Neural crest cell (in vitro differentiated cells): ENCODE data around the gene NR3C2. TPM values are rescaled to one million over a fixed set of nuclear protein-coding genes. Genes with fewer than 3 reads are reported as not detected.

Source experiments
- DNase-seq: peaks from one replicate; pipeline ENCODE4 v3.0.0; 2021; ENCODE audit warnings: low read depth, mixed read lengths, low spot score
- H3K27ac Mint-ChIP-seq: one replicate; pipeline ENCODE4 v1.8.0; 2021; ENCODE audit warnings: mild to moderate bottlenecking, mixed read lengths; ENCODE audit not compliant: unreplicated experiment
- H3K27me3 Mint-ChIP-seq: 2 replicates; pipeline ENCODE4 v1.8.0; 2021; ENCODE audit warnings: low read depth, mild to moderate bottlenecking, mixed read lengths
- H3K36me3 Mint-ChIP-seq: 2 replicates; pipeline ENCODE4 v1.8.0; 2021; ENCODE audit warnings: low read depth, mild to moderate bottlenecking, mixed read lengths
- H3K4me1 Mint-ChIP-seq: 2 replicates; pipeline ENCODE4 v1.8.0; 2021; ENCODE audit warnings: mixed read lengths
- H3K4me3 Mint-ChIP-seq: one replicate; pipeline ENCODE4 v1.8.0; 2021; ENCODE audit warnings: mild to moderate bottlenecking, mixed read lengths
- H3K9me3 Mint-ChIP-seq: 2 replicates; pipeline ENCODE4 v1.8.0; 2021; ENCODE audit warnings: mixed read lengths
- CTCF ChIP-seq: fragments of 200-600 bp; sonication (generic); conservative IDR thresholded peaks from 2 replicates; pipeline ENCODE4 v1.5.0; 2021; ENCODE audit warnings: antibody characterized with exemption, mild to moderate bottlenecking
- total RNA-seq: library from RNA; stranded (reverse); gene quantifications from 2 replicates; pipeline ENCODE4 v1.2.1, GENCODE V29; 2021

The NR3C2 gene
- total RNA-seq, 1 donor from 2014 or later: 0.21 TPM

- no peaks in the 10 kb centered on the region for H3K4me1 Mint-ChIP-seq
- H3K36me3 Mint-ChIP-seq: no peaks in the 10 kb centered on the region
- no peak for DNase-seq
- TF ChIP-seq CTCF: no peak
- no peak overlapping the region for H3K27ac Mint-ChIP-seq
- peaks cover 3% of the 10 kb centered on the region for H3K27me3 Mint-ChIP-seq
- peaks cover 3% of the 10 kb centered on the region for H3K9me3 Mint-ChIP-seq
- no peak overlapping the region for H3K4me3 Mint-ChIP-seq
Measured at GRCh38 chr4:148367756-148368155, 74.5 kb downstream of the NR3C2 start.

- Mint-ChIP-seq H3K4me1 (no peaks in the 10 kb centered on the region), H3K4me3 (no peak overlapping the region), H3K36me3 (no peaks in the 10 kb centered on the region), H3K27ac (no peak overlapping the region), H3K27me3 (peaks cover 3% of the 10 kb centered on the region), H3K9me3 (peaks cover 3% of the 10 kb centered on the region)
- DNase-seq: no peak
- TF ChIP-seq CTCF: no peak
Measured at GRCh38 chr4:148366251-148366650, 76.0 kb downstream of the NR3C2 start.

- H3K27me3 Mint-ChIP-seq: peaks cover 3% of the 10 kb centered on the region
- H3K4me1 Mint-ChIP-seq: no peaks in the 10 kb centered on the region
- DNase-seq: no peak
- no peaks in the 10 kb centered on the region for H3K36me3 Mint-ChIP-seq
- TF ChIP-seq CTCF: no peak
- no peak overlapping the region for H3K27ac Mint-ChIP-seq
- H3K9me3 Mint-ChIP-seq: peaks cover 3% of the 10 kb centered on the region
- no peak overlapping the region for H3K4me3 Mint-ChIP-seq
Measured at GRCh38 chr4:148364525-148364924, 77.7 kb downstream of the NR3C2 start.

- no peak overlapping the region for H3K27ac Mint-ChIP-seq
- no peak for TF ChIP-seq CTCF
- peaks cover 3% of the 10 kb centered on the region for H3K9me3 Mint-ChIP-seq
- no peak overlapping the region for H3K4me3 Mint-ChIP-seq
- no peak for DNase-seq
- no peaks in the 10 kb centered on the region for H3K4me1 Mint-ChIP-seq
- H3K27me3 Mint-ChIP-seq: no peaks in the 10 kb centered on the region
- no peaks in the 10 kb centered on the region for H3K36me3 Mint-ChIP-seq
Measured at GRCh38 chr4:148359769-148360168, 82.4 kb downstream of the NR3C2 start.

- TF ChIP-seq CTCF: no peak
- no peak overlapping the region for H3K27ac Mint-ChIP-seq
- no peaks in the 10 kb centered on the region for H3K4me1 Mint-ChIP-seq
- no peak for DNase-seq
- H3K27me3 Mint-ChIP-seq: no peaks in the 10 kb centered on the region
- H3K36me3 Mint-ChIP-seq: no peaks in the 10 kb centered on the region
- H3K9me3 Mint-ChIP-seq: no peaks in the 10 kb centered on the region
- H3K4me3 Mint-ChIP-seq: no peak overlapping the region
Measured at GRCh38 chr4:148355442-148356123, 86.6 kb downstream of the NR3C2 start.
